Uterus (tissue), 2 donors: ENCODE data around the gene RAB3D.

Experiments
- POLR2A ChIP-seq, 2 donors: fragments of 450-650 bp; IDR thresholded peaks; one replicate each; pipeline ENCODE4 v1.6.1; 2016; ENCODE audit warnings: antibody characterized with exemption in 2 of 2, mild to moderate bottlenecking in 1 of 2, moderate library complexity in 1 of 2
- TF ChIP-seq, protein P1 (sequence below), 4 experiments: fragments of 200-600 bp in 2 of 4; fragments of 450-650 bp in 2 of 4; sonication (generic) in 2 of 4; IDR thresholded peaks; one replicate each; pipeline ENCODE4 v1.5.1; 2016 to 2019; ENCODE audit warnings: antibody characterized with exemption in 4 of 4, mild to moderate bottlenecking in 2 of 4, moderate library complexity in 1 of 4

DNA sequence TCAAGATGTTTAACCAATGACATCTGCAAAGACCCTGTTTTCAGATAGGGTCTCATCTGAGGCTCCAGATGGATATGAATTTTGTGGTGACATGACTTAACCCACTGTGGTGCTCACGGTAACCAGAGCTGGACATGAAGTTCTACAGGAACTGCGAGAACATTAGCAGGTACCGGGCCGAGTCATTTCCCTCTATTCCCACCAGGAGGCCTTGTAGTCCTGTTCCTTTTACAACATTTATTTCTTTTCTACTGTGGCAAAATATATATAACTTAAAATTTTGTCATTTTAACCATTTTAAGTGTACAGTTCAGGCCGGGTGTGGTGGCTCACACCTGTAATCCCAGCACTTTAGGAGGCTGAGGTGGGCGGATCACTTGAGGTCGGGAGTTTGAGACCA lies 51.1 kb downstream of the RAB3D start:
- TF ChIP-seq, protein P1, sequence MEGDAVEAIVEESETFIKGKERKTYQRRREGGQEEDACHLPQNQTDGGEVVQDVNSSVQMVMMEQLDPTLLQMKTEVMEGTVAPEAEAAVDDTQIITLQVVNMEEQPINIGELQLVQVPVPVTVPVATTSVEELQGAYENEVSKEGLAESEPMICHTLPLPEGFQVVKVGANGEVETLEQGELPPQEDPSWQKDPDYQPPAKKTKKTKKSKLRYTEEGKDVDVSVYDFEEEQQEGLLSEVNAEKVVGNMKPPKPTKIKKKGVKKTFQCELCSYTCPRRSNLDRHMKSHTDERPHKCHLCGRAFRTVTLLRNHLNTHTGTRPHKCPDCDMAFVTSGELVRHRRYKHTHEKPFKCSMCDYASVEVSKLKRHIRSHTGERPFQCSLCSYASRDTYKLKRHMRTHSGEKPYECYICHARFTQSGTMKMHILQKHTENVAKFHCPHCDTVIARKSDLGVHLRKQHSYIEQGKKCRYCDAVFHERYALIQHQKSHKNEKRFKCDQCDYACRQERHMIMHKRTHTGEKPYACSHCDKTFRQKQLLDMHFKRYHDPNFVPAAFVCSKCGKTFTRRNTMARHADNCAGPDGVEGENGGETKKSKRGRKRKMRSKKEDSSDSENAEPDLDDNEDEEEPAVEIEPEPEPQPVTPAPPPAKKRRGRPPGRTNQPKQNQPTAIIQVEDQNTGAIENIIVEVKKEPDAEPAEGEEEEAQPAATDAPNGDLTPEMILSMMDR (IDR thresholded peaks at IDR 0.05): peak in 2 of 4 experiments; percentile 14 to 17
- no peak for TF ChIP-seq POLR2A (IDR thresholded peaks at IDR 0.05)
